Fibroblast of mammary gland (primary cell): ENCODE data around the gene NISCH.
A peak's percentile ranks its signal among the peaks of the same experiment; 100 is the strongest.

ENCODE experiments used
- DNase-seq: peaks from one replicate; pipeline ENCODE4 v3.0.0-alpha.2; 2010; ENCODE audit warnings: low read depth
- H3K4me3 ChIP-seq: 2 replicates; pipeline ENCODE4 v1.5.1; 2011; ENCODE audit warnings: low read depth, mild to moderate bottlenecking, low read length, moderate library complexity; ENCODE audit not compliant: control insufficient read depth
- TF ChIP-seq, protein P1 (sequence below): conservative IDR thresholded peaks from 2 replicates; pipeline ENCODE4 v1.5.1; 2011; ENCODE audit warnings: low read depth, low read length, inconsistent platforms; ENCODE audit not compliant: control insufficient read depth, insufficient read depth

Gene NISCH

GRCh38 chr3:52492059-52492458 is 36.7 kb downstream of the NISCH start:
- H3K4me3 ChIP-seq: no peak overlapping the region
- TF ChIP-seq, protein P1, sequence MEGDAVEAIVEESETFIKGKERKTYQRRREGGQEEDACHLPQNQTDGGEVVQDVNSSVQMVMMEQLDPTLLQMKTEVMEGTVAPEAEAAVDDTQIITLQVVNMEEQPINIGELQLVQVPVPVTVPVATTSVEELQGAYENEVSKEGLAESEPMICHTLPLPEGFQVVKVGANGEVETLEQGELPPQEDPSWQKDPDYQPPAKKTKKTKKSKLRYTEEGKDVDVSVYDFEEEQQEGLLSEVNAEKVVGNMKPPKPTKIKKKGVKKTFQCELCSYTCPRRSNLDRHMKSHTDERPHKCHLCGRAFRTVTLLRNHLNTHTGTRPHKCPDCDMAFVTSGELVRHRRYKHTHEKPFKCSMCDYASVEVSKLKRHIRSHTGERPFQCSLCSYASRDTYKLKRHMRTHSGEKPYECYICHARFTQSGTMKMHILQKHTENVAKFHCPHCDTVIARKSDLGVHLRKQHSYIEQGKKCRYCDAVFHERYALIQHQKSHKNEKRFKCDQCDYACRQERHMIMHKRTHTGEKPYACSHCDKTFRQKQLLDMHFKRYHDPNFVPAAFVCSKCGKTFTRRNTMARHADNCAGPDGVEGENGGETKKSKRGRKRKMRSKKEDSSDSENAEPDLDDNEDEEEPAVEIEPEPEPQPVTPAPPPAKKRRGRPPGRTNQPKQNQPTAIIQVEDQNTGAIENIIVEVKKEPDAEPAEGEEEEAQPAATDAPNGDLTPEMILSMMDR: no peak
- no peak for DNase-seq

DNA sequence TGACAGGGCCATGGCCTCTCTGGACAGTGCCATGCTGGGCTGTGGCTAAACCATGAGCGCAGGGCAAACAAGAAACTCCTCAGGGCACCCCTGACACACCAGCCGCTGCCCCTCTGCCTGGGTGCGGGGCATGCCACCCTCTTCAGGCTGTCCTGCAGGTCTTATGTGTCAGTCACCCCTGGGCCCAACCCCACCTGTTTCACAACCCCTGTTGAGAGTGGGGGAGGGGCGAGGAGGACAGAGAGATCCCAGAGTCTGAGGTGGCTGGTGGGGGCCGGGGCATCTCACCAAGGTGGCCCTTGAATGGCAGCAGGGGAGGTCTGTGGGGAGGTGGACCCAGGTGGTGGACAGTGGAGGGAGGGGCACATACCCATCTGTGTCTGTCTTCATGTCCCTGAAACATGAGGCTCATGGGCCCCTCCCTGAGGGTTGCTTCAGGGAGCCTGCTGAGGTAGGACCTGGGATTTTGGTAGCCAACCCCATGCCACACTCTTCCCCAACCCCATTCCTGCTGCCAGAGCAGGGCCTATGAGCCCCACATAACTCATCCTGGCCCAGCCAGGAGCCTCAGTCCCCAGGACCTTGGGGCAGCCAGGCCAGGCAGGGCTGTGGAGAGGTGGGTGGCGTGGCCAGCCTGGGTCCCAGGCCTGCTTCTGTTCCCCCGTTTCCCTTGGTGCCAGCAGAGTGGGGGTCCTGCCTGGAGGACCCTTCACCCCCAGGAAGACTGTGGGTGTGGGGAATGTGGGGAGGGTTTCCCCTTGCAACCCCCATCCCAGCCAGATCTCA is 38.0 kb downstream of the NISCH start:
- no peak for DNase-seq
- TF ChIP-seq, protein P1: no peak

GRCh38 chr3:52494445-52494844 is 39.0 kb downstream of the NISCH start:
- H3K4me3 ChIP-seq: no peak overlapping the region
- DNase-seq: no peak
- TF ChIP-seq, protein P1: no peak

More for the DNA sequence above, 38.0 kb downstream of the NISCH start:
- no peak overlapping the region for H3K4me3 ChIP-seq

GRCh38 chr3:52494886-52495495 is 39.6 kb downstream of the NISCH start, which contains the start of gene STAB1:
STAB1 (plus strand) TSS chr3:52495338; CDS start chr3:52495414, 76 bp downstream.
- H3K4me3 ChIP-seq: no peak within 1 kb of the TSS
- TF ChIP-seq, protein P1: no peak
- no peak for DNase-seq

DNA sequence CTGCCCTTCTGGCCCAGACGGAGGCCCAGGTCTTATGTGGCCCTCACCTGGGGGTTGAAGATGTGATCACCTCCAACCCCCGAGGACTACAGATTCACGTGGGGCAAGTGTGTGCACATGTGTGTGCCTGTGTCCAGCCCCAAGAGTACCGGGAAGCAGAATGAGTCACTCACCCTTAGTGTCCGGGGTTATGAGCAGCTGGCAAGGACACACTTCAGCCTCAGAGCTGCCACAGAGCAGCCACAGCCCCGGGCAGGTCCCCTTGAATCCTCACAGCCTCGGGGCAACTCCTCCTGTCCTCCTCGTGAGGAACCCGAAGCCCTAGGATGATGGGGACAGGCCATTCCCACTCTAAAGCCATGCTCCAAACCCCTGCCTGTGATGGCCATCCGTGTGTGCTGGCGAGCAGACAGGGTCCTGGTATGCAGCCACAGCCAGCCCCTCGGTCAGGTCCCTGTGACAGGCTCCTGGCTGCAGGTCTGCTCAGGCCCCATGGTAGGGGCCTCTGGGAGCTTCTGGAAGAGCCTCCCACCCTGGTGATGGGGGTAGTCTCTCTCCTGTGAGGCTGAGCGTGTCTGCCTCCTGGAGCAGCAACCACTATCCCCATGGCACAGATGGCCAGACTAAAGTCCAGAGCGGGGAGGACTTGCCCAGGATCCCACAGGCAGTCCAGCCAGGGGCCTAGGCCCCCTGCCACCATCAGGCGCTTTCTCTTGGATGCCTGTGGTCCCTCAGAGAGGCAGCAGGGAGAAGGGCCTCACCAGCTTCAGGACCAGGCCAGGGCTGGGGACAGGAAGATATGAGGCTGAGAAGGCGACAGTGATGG is 40.6 kb downstream of the NISCH start:
- TF ChIP-seq, protein P1: no peak
- H3K4me3 ChIP-seq: no peak overlapping the region
- peak; percentile 80 for DNase-seq
